GM20000 (cell line): ENCODE measurements around the gene PHF12.

Experiments
- DNase-seq: peaks from one replicate; pipeline ENCODE4 v3.0.0; 2012; ENCODE audit warnings: low spot score
- TF ChIP-seq, protein P1 (sequence below): IDR thresholded peaks from 2 replicates; pipeline ENCODE4 v1.5.1; 2012; ENCODE audit warnings: mild to moderate bottlenecking, control low read depth; ENCODE audit errors: extremely low read depth, missing control alignments

PHF12 gene

GRCh38 chr17:28861393-28862203 is 89.7 kb downstream of the PHF12 start:
- TF ChIP-seq, protein P1, sequence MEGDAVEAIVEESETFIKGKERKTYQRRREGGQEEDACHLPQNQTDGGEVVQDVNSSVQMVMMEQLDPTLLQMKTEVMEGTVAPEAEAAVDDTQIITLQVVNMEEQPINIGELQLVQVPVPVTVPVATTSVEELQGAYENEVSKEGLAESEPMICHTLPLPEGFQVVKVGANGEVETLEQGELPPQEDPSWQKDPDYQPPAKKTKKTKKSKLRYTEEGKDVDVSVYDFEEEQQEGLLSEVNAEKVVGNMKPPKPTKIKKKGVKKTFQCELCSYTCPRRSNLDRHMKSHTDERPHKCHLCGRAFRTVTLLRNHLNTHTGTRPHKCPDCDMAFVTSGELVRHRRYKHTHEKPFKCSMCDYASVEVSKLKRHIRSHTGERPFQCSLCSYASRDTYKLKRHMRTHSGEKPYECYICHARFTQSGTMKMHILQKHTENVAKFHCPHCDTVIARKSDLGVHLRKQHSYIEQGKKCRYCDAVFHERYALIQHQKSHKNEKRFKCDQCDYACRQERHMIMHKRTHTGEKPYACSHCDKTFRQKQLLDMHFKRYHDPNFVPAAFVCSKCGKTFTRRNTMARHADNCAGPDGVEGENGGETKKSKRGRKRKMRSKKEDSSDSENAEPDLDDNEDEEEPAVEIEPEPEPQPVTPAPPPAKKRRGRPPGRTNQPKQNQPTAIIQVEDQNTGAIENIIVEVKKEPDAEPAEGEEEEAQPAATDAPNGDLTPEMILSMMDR, result no peak
- no peak for DNase-seq

- TF ChIP-seq, protein P1, result no peak
- no peak for DNase-seq
Measured at GRCh38 chr17:28860363-28860808, 90.9 kb downstream of the PHF12 start.

GRCh38 chr17:28858801-28859355 is 92.4 kb downstream of the PHF12 start:
- no peak for DNase-seq
- TF ChIP-seq, protein P1, result no peak

DNA sequence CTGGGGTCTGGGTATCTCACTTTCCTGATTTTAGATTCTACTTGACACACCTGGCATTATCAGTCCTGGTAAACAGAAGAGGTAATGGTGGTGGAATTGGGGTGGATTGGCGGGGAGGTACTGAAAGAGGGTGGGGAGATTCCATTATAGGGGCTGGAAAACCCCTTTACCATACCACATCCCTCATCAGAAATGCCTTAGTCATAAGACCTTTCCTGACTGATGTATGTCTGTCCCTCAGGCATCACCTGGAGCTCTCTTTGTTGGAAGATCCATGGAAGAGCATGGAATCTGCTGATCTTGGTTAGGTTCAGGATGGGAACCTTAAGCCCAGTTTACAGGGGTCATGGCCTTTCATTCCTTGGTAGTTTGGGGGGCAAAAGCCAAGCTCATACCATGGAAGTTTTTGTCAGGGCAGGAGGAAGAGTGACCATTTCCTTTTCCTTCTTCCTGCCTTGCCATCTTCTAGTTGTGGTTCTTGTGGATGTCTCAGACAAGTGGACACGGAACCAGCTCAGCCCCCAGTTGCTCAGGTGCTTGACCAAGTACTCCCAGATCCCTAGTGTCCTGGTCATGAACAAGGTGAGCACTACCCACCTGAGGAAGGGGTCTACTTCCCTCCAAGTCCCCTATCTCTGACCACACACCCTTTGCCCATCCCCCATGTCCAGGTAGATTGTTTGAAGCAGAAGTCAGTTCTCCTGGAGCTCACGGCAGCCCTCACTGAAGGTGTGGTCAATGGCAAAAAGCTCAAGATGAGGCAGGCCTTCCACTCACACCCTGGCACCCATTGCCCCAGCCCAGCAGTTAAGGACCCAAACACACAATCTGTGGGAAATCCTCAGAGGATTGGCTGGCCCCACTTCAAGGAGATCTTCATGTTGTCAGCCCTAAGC is 93.2 kb downstream of the PHF12 start:
- DNase-seq, result no peak
- TF ChIP-seq, protein P1, result no peak

- TF ChIP-seq, protein P1, result no peak
- DNase-seq, result no peak
Measured at GRCh38 chr17:28856028-28856574, 95.2 kb downstream of the PHF12 start.

DNA sequence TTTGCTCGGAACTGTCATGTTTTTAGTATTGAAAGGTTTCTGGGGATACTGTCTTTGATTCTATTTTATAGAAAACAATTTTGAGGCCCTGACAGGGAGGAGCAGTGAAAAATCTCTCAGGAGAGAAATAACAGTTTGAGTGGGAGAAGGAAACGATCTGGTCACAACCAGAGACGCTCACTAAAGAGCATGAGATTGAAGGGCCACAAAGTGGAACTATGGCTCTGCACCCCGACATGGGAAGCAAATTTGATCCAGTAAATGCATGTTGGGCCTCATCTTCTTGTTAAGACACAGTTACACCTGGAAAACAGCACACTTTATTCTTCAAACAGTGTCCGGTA is 96.0 kb downstream of the PHF12 start:
- TF ChIP-seq, protein P1, result no peak

More for the DNA sequence above, 96.0 kb downstream of the PHF12 start:
- DNase-seq, result no peak
